HepG2 (cell line): ENCODE results near the gene IMP3. TPM values are rescaled to one million over a fixed set of nuclear protein-coding genes. Genes with fewer than 3 reads are reported as not detected.

Source experiments
- DR1 ChIP-seq: sonication (generic); formaldehyde crosslinking; IDR thresholded peaks from 2 replicates; pipeline ENCODE4 v1.8.0; 2021; ENCODE audit warnings: mild to moderate bottlenecking, missing genetic modification reagents, inconsistent platforms
- ELF3 ChIP-seq: IDR thresholded peaks from 2 replicates; pipeline ENCODE4 v1.6.1; 2016; ENCODE audit warnings: missing genetic modification reagents, missing compliant biosample characterization
- ERF ChIP-seq: IDR thresholded peaks from 2 replicates; pipeline ENCODE4 v1.6.1; 2018; ENCODE audit warnings: missing biosample characterization, missing genetic modification reagents
- HNF4A ChIP-seq: sonication (generic); formaldehyde crosslinking; IDR thresholded peaks from 2 replicates; pipeline ENCODE4 v1.4.0; 2020; ENCODE audit warnings: missing genetic modification reagents
- IKZF1 ChIP-seq: fragments of 450-650 bp; IDR thresholded peaks from 2 replicates; pipeline ENCODE4 v1.7.1; 2016
- KAT7 ChIP-seq: IDR thresholded peaks from 2 replicates; pipeline ENCODE4 v1.6.1; 2018; ENCODE audit warnings: borderline replicate concordance, missing compliant biosample characterization
- MXI1 ChIP-seq: IDR thresholded peaks from 3 replicates; pipeline ENCODE4 v1.6.1; 2012; ENCODE audit warnings: low read depth, low read length, inconsistent platforms, borderline replicate concordance
- NFKBIZ ChIP-seq: IDR thresholded peaks from 2 replicates; pipeline ENCODE4 v1.6.1; 2018; ENCODE audit warnings: missing genetic modification reagents, missing compliant biosample characterization
- ZBTB21 ChIP-seq: sonication (generic); formaldehyde crosslinking; IDR thresholded peaks from 2 replicates; pipeline ENCODE4 v1.4.0; 2020; ENCODE audit warnings: missing genetic modification reagents
- ZKSCAN8 ChIP-seq: IDR thresholded peaks from 2 replicates; pipeline ENCODE4 v1.6.1; 2016; ENCODE audit warnings: borderline replicate concordance, missing genetic modification reagents, missing compliant biosample characterization
- ZMAT3 ChIP-seq: sonication (generic); formaldehyde crosslinking; conservative IDR thresholded peaks from 2 replicates; pipeline ENCODE4 v1.7.0; 2021; ENCODE audit warnings: missing genetic modification reagents
- ZNF101 ChIP-seq: sonication (generic); formaldehyde crosslinking; IDR thresholded peaks from 2 replicates; pipeline ENCODE4 v1.4.0; 2020; ENCODE audit warnings: mild to moderate bottlenecking, low read depth, missing genetic modification reagents, borderline replicate concordance
- ZNF180 ChIP-seq: sonication (generic); formaldehyde crosslinking; IDR thresholded peaks from 2 replicates; pipeline ENCODE4 v1.4.0; 2020; ENCODE audit warnings: low read depth, missing genetic modification reagents, borderline replicate concordance
- ZNF253 ChIP-seq: sonication (generic); formaldehyde crosslinking; IDR thresholded peaks from 2 replicates; pipeline ENCODE4 v1.8.0; 2022; ENCODE audit warnings: mild to moderate bottlenecking, missing genetic modification reagents, borderline replicate concordance
- ZNF354B ChIP-seq: sonication (generic); formaldehyde crosslinking; IDR thresholded peaks from 2 replicates; pipeline ENCODE4 v1.8.0; 2022; ENCODE audit warnings: mild to moderate bottlenecking, missing genetic modification reagents
- ZSCAN31 ChIP-seq: sonication (generic); formaldehyde crosslinking; IDR thresholded peaks from 2 replicates; pipeline ENCODE4 v1.5.0; 2020; ENCODE audit warnings: low read depth, mild to moderate bottlenecking, missing genetic modification reagents
- polyA plus RNA-seq, 8 experiments: library from polyadenylated mRNA; depleted of rRNA in 3 of 8; stranded (reverse) in 7 of 8; unstranded in 1 of 8; fragments of >200 nt; fragmentation: Illumina TruSeq in 4 of 8; extraction: Trizol in 4 of 8; gene quantifications; 2 replicates each; pipeline versions ENCODE4 v1.2.1 to v1.2.3, GENCODE V29; 2011 to 2016; ENCODE audit warnings: low read depth in 4 of 8, missing spikeins in 1 of 8, mixed read lengths in 1 of 8; ENCODE audit not compliant: insufficient read depth in 1 of 8
- total RNA-seq, 5 experiments: library from RNA; depleted of rRNA; stranded (reverse); fragments of >200 nt; fragmentation: Illumina TruSeq; extraction: Trizol; gene quantifications; 2 replicates each; pipeline ENCODE4 v1.2.3, GENCODE V29; 2016; ENCODE audit warnings: low read depth in 1 of 5
- TF ChIP-seq, protein P1 (sequence below): sonication (generic); formaldehyde crosslinking; IDR thresholded peaks from 2 replicates; pipeline ENCODE4 v1.9.0; 2022; ENCODE audit warnings: low read depth, missing genetic modification reagents
- TF ChIP-seq, protein P2 (sequence below): sonication (generic); formaldehyde crosslinking; conservative IDR thresholded peaks from 2 replicates; pipeline ENCODE4 v1.8.1; 2023; ENCODE audit warnings: missing genetic modification reagents
- TF ChIP-seq, protein P3 (sequence below): sonication (generic); formaldehyde crosslinking; IDR thresholded peaks from 2 replicates; pipeline ENCODE4 v1.4.0; 2020; ENCODE audit warnings: mild to moderate bottlenecking, missing genetic modification reagents
- TF ChIP-seq, protein P4 (sequence below): conservative IDR thresholded peaks from 2 replicates; pipeline ENCODE4 v1.6.1; 2018; ENCODE audit warnings: missing genetic modification reagents
- TF ChIP-seq, protein P5 (sequence below): sonication (generic); formaldehyde crosslinking; conservative IDR thresholded peaks from 2 replicates; pipeline ENCODE4 v1.4.0; 2020; ENCODE audit warnings: missing genetic modification reagents
- TF ChIP-seq, protein P6 (sequence below): sonication (generic); formaldehyde crosslinking; IDR thresholded peaks from 2 replicates; pipeline ENCODE4 v1.8.0; 2022; ENCODE audit warnings: missing genetic modification reagents, low read depth, mild to moderate bottlenecking, borderline replicate concordance

IMP3 gene
- total and polyA plus RNA-seq, 2 of the 13 experiments (the other 11 are each of a cell fraction or from before 2014, with no cell fraction given), result 38.3 to 143 TPM

DNA sequence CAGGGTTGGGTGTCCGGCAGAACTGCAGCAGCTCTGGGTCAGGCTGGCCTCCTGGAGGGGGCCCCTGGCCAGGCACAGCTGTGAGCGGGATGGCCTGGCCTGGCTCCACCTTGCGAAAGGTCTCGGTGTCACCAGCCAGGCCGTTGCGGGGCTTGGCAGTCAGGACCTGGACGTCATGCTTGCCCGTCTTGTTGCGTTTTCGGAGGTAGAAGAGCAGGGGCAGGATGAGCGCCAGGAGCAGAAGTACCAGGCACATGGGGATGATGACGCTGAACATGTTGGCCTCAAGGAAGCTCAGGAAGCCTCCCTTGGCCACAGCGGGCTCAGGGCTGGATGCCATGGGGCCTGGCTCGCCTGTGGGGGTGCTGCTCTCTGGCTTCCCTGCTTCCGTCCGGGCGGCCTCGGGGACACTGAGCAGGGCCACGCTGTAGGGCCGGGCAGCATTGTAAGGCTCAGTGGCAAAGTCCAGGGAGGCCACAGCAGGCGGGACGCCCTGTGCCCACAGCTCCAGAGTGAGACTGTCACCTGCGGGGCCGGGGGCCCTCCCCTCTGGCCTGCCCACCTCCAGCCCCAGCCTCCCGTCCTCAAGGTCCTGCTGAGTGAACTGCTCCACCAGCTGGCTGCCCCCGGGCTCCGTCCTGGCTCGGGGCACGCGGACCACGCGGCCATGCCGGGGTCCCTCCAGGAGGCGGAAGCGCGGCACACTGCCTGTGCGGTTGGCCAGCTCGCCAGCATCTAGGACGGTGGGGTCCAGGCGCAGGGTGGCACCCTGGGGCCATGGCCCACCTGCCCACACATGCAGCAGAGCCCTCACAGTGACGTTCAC lies 35.8 kb upstream of the IMP3 start (continued):
- TF ChIP-seq, protein P1, sequence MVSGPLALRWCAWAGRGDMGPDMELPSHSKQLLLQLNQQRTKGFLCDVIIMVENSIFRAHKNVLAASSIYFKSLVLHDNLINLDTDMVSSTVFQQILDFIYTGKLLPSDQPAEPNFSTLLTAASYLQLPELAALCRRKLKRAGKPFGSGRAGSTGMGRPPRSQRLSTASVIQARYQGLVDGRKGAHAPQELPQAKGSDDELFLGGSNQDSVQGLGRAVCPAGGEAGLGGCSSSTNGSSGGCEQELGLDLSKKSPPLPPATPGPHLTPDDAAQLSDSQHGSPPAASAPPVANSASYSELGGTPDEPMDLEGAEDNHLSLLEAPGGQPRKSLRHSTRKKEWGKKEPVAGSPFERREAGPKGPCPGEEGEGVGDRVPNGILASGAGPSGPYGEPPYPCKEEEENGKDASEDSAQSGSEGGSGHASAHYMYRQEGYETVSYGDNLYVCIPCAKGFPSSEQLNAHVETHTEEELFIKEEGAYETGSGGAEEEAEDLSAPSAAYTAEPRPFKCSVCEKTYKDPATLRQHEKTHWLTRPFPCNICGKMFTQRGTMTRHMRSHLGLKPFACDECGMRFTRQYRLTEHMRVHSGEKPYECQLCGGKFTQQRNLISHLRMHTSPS, result peak; percentile 86
- TF ChIP-seq ERF (no peak), ZKSCAN8 (no peak), ZNF101 (no peak), IKZF1 (no peak), NFKBIZ (CRISPR knock-in tag) (no peak), ZBTB21 (CRISPR knock-in tag) (no peak), ZNF354B (CRISPR knock-in tag) (no peak), ZNF180 (CRISPR knock-in tag) (no peak), MXI1 (no peak), HNF4A (CRISPR knock-in tag) (peak; percentile 50), KAT7 (CRISPR knock-in tag) (no peak), ELF3 (no peak), ZSCAN31 (CRISPR knock-in tag) (0 out of 2 replicates have a peak, but pooled peaks have one; percentile 16), ZMAT3 (no peak), DR1 (CRISPR knock-in tag) (0 out of 2 replicates have a peak, but pooled peaks have one; percentile 16), ZNF253 (CRISPR knock-in tag) (no peak)
- TF ChIP-seq, protein P2, sequence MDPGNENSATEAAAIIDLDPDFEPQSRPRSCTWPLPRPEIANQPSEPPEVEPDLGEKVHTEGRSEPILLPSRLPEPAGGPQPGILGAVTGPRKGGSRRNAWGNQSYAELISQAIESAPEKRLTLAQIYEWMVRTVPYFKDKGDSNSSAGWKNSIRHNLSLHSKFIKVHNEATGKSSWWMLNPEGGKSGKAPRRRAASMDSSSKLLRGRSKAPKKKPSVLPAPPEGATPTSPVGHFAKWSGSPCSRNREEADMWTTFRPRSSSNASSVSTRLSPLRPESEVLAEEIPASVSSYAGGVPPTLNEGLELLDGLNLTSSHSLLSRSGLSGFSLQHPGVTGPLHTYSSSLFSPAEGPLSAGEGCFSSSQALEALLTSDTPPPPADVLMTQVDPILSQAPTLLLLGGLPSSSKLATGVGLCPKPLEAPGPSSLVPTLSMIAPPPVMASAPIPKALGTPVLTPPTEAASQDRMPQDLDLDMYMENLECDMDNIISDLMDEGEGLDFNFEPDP (CRISPR knock-in tag), result 0 out of 2 replicates have a peak, but pooled peaks have one; percentile 70
- TF ChIP-seq, protein P3, sequence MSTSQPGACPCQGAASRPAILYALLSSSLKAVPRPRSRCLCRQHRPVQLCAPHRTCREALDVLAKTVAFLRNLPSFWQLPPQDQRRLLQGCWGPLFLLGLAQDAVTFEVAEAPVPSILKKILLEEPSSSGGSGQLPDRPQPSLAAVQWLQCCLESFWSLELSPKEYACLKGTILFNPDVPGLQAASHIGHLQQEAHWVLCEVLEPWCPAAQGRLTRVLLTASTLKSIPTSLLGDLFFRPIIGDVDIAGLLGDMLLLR (CRISPR knock-in tag), result no peak
- TF ChIP-seq, protein P4, sequence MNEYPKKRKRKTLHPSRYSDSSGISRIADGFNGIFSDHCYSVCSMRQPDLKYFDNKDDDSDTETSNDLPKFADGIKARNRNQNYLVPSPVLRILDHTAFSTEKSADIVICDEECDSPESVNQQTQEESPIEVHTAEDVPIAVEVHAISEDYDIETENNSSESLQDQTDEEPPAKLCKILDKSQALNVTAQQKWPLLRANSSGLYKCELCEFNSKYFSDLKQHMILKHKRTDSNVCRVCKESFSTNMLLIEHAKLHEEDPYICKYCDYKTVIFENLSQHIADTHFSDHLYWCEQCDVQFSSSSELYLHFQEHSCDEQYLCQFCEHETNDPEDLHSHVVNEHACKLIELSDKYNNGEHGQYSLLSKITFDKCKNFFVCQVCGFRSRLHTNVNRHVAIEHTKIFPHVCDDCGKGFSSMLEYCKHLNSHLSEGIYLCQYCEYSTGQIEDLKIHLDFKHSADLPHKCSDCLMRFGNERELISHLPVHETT (CRISPR knock-in tag), result no peak
- TF ChIP-seq, protein P5, sequence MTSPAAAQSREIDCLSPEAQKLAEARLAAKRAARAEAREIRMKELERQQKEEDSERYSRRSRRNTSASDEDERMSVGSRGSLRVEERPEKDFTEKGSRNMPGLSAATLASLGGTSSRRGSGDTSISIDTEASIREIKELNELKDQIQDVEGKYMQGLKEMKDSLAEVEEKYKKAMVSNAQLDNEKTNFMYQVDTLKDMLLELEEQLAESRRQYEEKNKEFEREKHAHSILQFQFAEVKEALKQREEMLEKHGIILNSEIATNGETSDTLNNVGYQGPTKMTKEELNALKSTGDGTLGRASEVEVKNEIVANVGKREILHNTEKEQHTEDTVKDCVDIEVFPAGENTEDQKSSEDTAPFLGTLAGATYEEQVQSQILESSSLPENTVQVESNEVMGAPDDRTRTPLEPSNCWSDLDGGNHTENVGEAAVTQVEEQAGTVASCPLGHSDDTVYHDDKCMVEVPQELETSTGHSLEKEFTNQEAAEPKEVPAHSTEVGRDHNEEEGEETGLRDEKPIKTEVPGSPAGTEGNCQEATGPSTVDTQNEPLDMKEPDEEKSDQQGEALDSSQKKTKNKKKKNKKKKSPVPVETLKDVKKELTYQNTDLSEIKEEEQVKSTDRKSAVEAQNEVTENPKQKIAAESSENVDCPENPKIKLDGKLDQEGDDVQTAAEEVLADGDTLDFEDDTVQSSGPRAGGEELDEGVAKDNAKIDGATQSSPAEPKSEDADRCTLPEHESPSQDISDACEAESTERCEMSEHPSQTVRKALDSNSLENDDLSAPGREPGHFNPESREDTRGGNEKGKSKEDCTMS (CRISPR knock-in tag), result no peak
- TF ChIP-seq, protein P6, sequence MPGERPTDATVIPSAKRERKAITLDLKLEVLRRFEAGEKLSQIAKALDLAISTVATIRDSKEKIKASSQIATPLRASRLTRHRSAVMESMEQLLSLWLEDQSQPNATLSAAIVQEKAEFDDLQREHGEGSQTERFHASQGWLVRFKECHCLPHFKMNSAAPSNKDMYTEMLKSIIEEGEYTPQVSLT (CRISPR knock-in tag), result no peak; the same call in 1 of the 2 replicates
